ENCODE results near the gene CDH24.

Gene CDH24

DNA sequence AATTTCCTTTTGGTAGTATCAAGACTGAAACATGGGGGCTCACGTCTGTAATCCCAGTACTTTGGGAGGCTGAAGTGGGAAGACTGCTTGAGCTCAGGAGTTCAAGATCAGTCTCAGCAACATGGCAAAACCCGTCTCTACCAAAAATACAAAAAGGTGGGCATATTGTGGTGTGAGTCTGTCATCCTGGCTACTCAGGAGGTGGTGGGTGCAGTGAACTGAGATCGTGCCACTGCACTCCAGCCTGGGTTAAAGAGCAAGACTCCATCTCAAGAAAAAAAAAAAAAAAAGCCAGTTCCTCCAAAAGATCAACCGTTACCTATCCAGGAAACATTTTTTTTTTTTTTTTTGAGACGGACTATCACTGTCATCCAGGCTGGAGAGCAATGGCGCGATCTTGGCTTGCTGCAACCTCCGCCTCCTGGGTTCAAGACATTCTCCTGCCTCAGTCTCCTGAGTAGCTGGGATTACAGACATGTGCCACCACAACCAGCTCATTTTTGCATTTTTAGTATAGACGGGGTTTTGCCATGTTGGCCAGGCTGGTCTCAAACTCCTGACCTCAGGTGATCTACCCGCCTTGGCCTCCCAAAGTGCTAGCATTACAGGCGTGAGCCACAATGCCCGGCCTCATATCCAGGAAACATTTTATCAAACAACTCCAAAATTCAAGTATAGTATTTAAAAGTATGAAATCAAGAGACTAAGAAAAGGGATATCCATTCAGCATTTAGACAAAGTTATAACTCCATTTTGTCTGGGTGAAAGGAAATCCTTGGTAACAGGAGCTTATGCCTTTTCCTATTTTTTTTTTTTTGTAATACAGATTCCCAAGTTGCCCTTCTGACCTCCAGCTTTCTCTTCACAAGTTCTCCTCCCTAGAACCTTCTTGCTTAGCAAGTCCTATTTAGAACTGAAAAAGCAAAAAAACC, 34.2 kb upstream of the CDH24 start:
- DNase-seq (ENCODE audit: low read depth): no peak

DNA sequence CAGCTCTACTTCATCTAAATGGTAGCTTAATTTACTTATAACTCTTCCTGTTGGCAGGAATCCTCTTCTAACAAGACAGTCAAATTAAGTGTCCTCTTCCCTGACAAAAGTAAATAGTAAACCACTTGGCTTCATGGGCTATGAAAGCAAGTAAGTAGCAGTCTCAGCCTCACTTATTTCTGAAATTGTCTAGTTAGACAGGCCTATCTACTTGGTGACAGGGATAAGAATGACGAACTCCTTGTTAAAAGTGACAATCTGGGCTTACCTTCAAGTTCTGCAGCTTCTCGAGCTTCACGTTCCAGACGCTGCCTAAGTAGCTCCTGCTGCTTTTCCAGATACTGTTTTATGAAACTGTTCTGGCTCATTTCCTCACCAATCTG, 32.9 kb upstream of the CDH24 start:
- DNase-seq (ENCODE audit: low read depth): no peak

DNA sequence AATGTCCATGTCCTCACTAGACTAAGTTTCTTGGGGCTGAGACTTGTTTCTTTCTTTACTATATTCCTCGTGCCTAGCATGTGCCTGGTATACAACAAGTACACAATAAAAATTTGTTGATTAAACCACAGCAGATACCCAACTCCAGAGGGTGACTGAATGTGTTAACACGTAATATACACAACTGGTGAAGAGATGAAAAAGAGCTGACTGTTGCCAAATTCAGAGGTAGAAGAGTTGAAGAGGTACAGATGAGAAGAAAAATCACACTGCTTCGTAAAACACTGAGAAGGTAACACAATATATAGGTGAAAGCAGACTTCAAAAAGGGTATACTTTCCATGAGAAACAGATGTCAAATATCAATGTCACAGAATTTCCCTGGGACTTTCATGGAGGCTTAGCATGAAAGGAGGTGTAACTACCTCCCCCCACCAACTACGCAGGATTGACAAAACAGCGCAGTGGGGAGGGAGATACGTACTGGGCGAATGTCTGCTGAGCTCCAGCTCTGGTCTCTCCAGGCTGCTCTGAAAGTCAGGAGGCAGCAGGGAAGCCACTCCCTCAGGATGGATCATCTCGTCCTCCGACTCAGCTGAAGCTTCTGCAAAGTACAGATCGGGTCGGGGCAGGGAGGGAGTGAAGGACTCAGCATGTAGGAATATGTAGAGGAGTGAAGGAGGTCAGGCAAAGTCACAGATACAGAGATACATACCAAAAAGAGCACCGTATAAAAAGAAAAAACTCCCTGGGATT, 32.4 kb upstream of the CDH24 start:
- DNase-seq (ENCODE audit: low read depth): no peak

DNA sequence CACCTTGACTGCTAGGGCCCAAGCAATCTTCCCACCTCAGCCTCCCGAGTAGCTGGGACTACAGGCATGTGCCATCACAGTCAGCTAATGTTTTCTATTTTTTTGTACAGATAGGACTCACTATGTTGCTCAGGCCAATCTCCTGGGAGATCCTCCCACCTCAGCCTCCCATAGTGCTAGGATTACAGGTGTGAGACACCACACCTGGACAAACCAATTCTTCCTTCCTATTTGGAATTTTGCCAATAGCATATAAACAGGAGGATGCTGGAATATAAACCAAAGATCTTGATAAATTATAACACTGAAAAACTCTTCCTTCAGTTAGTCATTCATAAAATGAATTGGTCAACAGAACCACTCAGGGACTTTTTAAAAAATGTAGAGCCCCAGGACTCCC, 29.2 kb upstream of the CDH24 start:
- DNase-seq (ENCODE audit: low read depth): no peak

DNA sequence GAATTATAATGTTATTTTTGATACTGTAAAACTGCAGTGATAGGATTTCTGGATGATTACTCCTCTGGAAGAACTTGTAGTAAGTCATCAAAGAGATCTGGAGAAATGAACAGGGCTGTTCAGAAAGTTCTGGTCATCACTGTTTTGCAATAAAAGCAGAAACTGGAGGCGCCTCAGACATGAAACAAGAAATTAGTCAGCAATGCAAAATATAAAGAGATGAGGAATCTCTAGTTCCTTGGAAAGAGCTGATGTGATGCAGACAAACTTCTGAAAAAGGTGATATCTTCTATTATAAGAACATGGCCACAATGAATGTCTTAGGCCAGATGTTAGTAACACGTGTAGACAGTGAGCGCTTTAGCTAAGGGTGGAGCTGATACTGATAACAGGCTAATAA, 28.1 kb upstream of the CDH24 start:
- no peak for DNase-seq (ENCODE audit: low read depth)

DNA sequence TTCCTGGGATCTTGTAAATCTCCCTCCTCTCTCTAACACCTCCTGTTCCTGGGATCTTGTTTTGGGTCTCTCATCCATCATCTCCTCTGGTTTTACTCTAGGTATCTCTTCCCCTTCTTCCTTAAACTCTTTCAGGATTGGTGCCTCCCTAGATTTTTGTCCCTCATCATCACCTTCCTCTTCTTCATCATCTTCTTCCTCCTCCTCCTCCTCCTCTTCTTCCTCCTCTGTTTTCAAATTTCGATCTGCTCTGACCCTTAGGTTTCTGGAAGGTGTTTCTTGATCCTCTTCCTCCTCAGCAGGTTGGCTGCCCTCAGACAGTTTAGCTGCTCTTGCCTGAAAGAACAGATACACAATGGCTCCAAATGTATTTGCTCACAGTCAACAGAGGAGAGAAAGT, 23.2 kb upstream of the CDH24 start:
- no peak for DNase-seq (ENCODE audit: low read depth)

DNA sequence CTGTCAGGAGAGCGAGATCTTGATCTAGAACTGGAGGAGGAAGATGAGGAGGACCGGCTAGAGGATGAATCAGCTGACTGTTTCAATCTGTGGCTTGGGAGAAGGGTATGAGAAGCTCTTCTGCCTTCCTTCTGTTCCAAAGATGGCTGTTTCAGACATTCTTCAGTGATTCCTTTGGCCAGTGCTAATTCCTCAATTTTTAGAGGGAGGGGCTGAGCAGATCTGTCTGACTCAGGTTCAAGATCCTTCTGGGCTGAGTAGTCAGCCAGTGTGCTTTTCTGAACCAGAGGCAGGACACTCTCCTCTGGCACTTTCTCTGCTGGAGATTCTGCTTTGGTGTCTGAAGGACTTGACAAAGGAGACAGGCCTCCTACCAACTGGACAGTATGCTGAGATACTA, 22.4 kb upstream of the CDH24 start:
- DNase-seq (ENCODE audit: low read depth): no peak

DNA sequence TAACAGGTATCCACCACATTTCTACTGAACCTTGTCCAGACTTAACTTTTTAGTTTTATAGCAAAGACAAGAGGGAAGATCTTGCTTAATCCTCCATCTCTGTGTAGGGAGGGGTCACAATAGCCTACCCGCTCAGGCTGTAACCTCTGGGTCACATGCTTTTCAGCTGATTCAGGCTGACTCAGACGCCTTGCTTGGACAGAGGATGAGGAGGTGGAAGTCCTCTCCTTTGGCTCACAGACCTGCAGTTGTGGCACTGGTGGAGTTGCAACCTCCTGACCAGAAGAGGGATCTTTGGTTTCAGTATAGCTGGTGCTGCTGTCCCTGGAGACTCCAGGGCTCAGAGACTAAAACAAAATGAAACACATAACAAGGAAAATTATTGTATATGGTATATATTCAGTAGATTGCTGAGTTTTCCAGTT, 21.4 kb upstream of the CDH24 start:
- DNase-seq (ENCODE audit: low read depth): no peak

DNA sequence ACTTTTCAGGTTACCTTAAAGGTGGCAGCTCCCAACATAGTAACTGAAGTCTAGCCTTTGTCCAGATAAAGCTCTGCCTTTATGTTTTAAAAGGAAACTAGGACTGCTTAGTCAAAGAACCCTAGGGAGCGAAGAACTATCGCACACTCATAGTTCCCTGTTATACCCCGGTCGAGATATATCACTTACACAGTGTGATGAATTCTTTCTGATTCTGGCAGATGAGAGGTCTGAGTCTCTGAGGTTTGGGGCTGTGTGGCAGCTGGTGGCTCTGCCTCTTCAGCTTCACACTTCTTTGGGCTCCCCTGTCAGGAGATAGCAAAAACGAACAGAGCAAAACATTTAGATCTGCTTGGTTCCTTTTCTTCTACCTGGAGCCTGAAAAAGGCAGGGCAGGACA, 20.6 kb upstream of the CDH24 start:
- no peak for DNase-seq (ENCODE audit: low read depth)

DNA sequence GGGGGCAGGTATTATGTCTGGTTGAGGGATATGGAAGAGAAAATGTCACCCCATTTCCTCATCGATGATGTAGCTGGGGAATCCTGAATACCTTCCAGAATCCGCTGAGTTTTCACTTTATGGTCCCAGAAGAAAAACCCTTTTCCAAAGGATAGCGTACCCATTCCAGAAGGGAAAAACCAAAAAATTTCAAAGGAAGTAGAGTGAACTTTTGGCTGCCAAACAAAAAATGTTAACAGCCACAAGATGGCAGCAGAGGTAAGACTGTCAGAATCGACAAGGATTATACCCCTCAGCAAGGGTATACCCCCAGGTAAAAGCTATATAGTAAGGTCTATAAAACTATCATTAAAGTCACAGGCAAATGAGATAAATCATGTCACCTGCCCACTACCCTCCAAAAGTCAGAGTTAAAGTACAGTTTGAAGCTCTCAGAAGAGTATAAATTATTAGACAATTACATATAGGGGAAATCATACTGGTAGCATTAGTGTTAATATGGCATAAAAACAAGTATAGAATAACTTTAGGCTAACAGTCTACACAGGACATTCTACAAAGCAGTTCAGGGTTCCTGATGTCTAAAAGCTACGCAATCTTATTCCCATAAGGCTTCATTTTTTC, 19.6 kb upstream of the CDH24 start:
- no peak for DNase-seq (ENCODE audit: low read depth)

DNA sequence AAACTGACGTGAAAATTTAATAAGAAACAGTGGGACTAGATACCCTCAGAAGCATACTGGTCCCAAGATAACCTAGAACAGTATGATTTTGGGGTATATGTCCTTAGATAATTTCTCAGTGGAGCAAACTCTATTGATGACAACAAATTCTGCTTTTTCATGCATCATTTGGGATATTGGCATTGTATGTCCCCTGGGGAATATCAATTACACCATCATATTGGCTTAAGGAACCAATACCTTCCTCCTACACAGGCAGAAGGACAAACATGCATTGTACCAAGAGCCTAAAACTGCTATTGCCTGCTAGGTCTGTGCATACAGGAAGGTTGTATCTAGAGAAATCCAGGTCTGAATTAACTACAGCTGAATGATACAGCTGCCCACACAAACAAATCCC, 17.6 kb upstream of the CDH24 start:
- DNase-seq (ENCODE audit: low read depth): no peak

DNA sequence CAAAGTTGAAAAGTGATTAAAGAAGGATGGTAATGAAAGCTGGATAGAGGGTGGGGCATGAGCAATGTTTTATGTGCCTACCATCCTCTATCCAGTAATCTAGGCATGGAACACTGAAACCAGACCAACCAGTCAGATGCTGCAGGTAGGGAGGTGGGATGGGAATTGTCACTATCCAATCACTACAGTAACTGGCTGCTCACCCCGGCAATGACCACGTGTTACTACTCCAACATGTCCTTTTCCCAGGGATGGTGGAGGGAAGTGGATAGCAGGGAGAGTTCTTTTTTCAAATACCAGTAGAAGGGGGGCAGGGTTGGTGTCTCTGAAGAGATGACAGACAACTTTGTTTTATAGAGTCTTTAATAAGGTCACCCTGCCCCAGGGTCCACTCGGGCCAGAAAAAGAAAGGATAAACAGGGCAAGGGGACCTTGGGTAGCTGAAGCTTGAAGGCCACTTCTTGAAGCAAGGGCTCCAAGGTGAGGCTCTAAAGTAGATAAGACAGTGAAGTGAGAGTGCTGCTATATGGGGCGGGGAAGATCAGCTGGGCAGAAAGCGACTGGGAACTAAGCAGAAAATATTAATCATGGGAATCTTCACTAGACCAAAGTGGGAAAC, 14.7 kb upstream of the CDH24 start:
- no peak for DNase-seq (ENCODE audit: low read depth)

DNA sequence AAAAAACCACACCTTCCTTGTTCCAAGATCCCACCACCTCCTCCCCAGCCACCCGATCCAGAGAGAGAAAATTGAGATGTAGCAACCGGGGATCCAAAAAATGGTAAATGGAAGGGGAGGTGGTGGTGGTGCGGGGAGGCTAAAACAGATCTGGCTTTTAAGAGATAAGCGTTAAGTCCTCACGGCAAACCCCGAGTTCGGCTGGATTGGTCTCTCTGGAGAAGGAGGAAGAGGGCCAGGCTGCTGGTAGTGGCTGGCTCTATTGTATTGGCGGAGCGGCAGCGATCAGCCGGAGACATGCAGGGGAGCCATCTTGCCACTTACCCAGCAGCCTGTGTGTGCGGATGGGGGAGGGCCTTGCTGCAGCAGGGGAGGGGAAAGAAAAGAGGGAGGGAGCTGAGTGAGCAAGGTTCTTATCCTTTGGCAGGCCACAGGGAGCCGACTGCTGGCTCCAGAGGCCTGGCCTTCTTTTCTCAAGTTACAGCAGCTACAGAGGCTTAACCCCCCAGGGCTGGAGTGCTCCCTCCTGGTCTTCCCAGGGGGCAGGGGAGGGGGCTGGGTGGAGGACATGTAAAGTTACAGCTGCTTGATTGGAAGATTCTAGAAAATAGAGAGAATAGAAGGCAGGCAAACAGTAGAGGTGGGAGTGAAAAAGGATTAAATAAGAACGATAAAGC, 14.1 kb upstream of the CDH24 start:
- peak; percentile 51 for DNase-seq (ENCODE audit: low read depth)

DNA sequence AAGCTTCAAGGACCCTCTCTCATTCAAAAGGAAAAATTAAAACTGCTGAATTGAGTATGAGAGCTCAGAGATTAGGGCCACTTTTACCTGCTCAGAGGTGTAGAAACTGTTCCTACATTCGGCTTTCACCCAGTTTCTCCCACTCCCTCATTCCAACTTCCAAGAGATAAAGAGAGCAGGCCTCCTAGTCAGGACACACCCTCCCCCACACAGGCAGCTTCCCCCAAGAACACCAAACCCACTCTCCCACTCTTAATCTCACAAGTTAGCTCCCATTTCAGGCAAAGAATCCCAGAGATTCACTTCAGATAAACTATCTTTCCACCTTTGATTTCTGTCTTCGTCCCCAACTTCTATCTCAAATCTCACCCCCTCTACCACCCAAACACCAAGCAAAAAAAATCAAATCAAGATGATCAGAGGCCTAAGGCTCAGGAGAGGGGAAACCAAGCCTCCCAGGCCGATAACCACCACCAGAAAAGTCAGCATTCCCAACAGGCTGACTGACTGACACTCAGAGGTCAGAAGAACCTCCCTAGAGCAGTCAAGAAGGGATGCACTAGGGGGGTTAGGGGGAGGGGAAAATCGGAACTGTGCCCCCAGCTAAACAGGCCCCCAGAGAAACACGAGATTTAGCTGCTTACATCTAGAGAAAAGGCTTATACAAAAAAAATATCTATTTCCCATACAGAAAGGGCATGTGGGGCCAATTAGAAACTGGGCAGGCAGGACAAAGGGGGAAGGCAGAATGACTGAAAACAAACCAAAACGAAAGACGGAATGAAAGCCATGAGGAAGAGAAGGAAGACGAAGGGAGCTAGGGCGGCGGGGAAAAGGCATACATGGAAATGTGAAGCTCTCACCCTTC, 13.2 kb upstream of the CDH24 start:
- DNase-seq (ENCODE audit: low read depth): no peak

DNA sequence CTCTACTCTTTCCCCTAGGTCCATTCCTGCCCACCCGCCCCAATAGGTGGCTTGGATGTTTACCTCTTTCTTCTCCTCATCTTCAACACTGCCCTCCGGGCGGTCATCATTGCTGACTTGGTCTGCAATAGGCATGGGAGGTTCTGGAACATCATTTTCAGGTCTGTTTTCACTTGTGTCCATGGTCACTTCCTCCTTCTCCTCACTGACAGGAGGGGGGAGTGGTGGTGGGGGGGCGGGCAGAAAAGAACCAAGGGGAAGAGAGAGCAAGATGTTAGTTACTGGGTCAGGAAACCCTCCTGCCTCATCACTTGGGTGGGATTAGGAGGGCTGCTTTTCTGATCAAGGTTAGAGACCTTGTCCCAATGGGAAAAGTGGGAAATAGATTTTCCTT, 12.1 kb upstream of the CDH24 start:
- DNase-seq (ENCODE audit: low read depth): no peak

DNA sequence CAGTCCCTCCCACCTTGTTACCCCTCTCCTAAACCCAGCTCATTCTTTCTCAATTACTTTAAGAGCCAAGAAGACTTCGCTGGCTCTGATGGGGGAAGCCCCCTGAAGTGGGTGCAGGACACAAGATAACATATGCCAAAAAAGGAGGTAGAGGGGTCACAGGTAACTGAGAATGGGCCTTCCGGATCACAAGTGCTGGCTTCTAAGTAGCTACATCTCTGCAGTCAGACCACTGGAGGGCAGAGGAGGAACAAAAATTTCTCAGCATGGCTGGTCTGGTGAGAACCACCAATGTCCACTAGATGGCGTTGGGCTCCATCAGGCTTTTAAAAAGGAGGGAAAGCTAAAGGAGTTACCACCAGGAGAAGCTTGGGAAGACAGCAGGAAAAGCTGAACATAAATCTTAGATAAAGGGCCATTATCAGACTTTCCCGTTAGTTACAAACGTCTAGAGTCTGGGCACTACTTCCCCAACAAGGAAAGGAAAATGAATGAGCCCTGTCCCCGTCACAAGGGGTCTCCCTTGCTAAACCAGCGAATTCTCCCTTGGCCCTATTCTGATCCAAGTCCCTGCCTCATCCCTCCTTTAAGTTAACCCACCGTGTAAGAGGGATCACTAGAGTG, 11.6 kb upstream of the CDH24 start:
- DNase-seq (ENCODE audit: low read depth): peak; percentile 31

DNA sequence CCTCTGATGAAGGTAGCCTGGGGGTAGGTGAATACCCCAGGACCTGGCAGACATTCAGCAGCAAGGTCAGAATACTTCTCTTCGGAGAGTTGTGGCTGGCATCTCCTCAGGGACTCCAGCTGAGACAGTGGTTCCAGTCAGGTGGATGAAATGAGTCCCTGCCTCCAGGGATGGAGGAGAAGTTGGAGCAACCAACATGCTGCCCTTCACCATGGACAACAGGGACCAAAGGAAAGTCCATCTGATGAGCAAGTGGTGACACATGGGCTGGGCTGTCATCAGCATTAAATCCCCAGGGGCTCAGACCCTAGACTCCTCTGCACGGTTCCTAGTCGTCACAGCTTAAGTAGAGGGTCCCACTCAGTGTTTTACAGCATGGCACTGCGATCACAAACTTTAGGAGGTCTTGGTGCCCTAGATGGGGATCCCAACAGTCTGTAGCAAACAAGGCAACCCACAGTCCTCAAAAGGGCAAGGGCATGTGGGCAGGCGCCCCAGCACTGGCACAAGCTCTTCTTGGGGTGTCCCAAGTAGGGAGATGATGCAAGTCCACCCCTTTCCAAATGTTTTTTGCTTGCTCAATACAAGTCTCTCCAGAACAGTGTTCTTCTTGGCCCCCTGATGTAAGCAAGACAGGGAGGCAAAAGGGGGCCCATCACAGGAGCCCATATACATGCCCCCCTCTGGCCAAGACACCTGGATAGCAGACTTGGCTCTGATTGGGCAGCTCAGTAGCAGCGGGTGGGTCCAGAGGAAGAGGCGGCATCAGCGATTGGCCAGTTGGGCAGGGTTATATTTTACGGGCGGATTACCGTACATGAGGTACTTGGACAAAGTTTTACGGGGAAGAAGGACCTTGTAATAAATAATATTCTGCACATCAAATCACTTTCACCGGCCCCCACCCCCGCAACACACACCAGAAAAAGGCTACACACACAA, 10.8 kb upstream of the CDH24 start:
- DNase-seq (ENCODE audit: low read depth): no peak

DNA sequence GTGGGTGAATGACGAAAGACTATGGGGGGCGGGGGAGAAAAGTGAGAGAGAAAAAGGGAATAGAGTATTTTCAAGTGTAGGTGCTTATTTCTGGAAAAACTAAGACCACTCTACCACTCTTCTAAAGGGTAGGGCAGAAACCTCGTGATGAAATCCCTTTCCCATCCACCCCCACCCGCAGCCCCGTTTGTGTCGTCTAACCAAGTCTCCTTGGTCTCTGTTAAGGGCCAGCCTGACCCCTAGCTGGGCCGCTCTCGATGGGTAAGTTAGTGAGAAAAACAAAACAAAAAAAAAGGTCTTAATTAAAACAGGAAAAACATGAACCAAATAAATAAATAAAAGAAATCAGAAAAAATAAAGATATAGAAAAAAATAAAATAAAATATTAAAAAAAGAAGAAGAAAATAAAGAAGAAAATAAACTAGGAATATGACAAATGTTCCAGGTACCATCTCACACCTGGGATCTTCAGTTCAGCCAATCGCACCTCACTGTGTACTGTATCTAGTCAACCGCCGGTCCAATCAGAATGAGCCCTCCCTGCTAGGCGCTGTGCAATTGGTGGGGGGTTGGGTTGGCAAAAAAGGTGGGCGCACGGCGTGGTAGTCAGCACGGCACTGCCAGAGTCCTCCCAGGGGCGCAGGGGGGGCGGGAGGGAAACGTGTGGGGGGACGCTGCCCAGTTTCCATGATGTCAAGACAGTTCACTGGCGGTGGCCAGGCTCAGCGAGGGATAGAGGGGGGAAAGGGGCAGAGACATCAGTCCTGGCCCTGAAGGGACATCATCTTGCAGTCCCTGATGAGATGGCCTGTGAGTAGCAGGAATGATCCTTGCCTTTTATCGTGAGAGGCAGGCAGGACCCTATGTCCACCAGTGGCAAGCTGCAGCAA, 9.8 kb upstream of the CDH24 start:
- DNase-seq (ENCODE audit: low read depth): no peak

Measured in stimulated activated CD8-positive, alpha-beta memory T cell treated with anti-CD3 and anti-CD28 coated beads, Interleukin-7, amount 100 ng/mL, for 24 hours (primary cell).